Measurements from ENCODE around the gene DPRX.

DPRX gene

GRCh38 chr19:53631949-53632407 lies at the start of gene DPRX:
DPRX (plus strand) TSS chr19:53631999; CDS start chr19:53632107, 108 bp downstream.
- no peaks in the 10 kb centered on the region for H3K27me3 ChIP-seq (ENCODE audit: control insufficient read depth in 1 of 2, insufficient read depth in 2 of 2, low read length in 2 of 2)
- H3K27ac ChIP-seq (ENCODE audit: low read depth, low read length) = no peak within 1 kb of the TSS
- no peak within 1 kb of the TSS for H3K4me3 ChIP-seq (ENCODE audit: low read depth in 1 of 2, low read length in 2 of 2)
- no peaks in the 10 kb centered on the region for H3K9me3 ChIP-seq (ENCODE audit: low read length)
- H3K9ac ChIP-seq (ENCODE audit: low read length) = no peak within 1 kb of the TSS
- H3K4me1 ChIP-seq (ENCODE audit: insufficient read depth, low read length) = no peaks in the 10 kb centered on the region
- no peaks in the 10 kb centered on the region for H3K36me3 ChIP-seq (ENCODE audit: insufficient read depth, low read length)

GRCh38 chr19:53583181-53583580 lies 48.6 kb upstream of the DPRX start:
- Histone ChIP-seq H3K27ac (ENCODE audit: low read depth, low read length) (no peak overlapping the region), H3K9ac (ENCODE audit: low read length) (no peak overlapping the region), H3K4me1 (ENCODE audit: insufficient read depth, low read length) (no peaks in the 10 kb centered on the region), H3K36me3 (ENCODE audit: insufficient read depth, low read length) (peaks cover 1% of the 10 kb centered on the region), H3K27me3 (ENCODE audit: control insufficient read depth in 1 of 2, insufficient read depth in 2 of 2, low read length in 2 of 2) (no peaks in the 10 kb centered on the region), H3K4me3 (ENCODE audit: low read depth in 1 of 2, low read length in 2 of 2) (no peak overlapping the region), H3K9me3 (ENCODE audit: low read length) (no peaks in the 10 kb centered on the region)

GRCh38 chr19:53586277-53586691 lies 45.5 kb upstream of the DPRX start:
- no peak overlapping the region for H3K4me3 ChIP-seq (ENCODE audit: low read depth in 1 of 2, low read length in 2 of 2)
- no peaks in the 10 kb centered on the region for H3K36me3 ChIP-seq (ENCODE audit: insufficient read depth, low read length)
- no peak overlapping the region for H3K9ac ChIP-seq (ENCODE audit: low read length)
- H3K4me1 ChIP-seq (ENCODE audit: insufficient read depth, low read length) = no peaks in the 10 kb centered on the region
- no peaks in the 10 kb centered on the region for H3K9me3 ChIP-seq (ENCODE audit: low read length)
- H3K27me3 ChIP-seq (ENCODE audit: control insufficient read depth in 1 of 2, insufficient read depth in 2 of 2, low read length in 2 of 2) = no peaks in the 10 kb centered on the region
- no peak overlapping the region for H3K27ac ChIP-seq (ENCODE audit: low read depth, low read length)

- no peak overlapping the region for H3K9ac ChIP-seq (ENCODE audit: low read length)
- H3K4me1 ChIP-seq (ENCODE audit: insufficient read depth, low read length) = no peaks in the 10 kb centered on the region
- H3K36me3 ChIP-seq (ENCODE audit: insufficient read depth, low read length) = no peaks in the 10 kb centered on the region
- H3K27ac ChIP-seq (ENCODE audit: low read depth, low read length) = no peak overlapping the region
- no peaks in the 10 kb centered on the region for H3K9me3 ChIP-seq (ENCODE audit: low read length)
- no peak overlapping the region for H3K4me3 ChIP-seq (ENCODE audit: low read depth in 1 of 2, low read length in 2 of 2)
- H3K27me3 ChIP-seq (ENCODE audit: control insufficient read depth in 1 of 2, insufficient read depth in 2 of 2, low read length in 2 of 2) = no peaks in the 10 kb centered on the region
These were observed 36.8 kb upstream of the DPRX start for GRCh38 chr19:53594811-53595509.

GRCh38 chr19:53595510-53595867 lies 36.3 kb upstream of the DPRX start:
- H3K9me3 ChIP-seq (ENCODE audit: low read length) = no peaks in the 10 kb centered on the region
- no peaks in the 10 kb centered on the region for H3K4me1 ChIP-seq (ENCODE audit: insufficient read depth, low read length)
- no peaks in the 10 kb centered on the region for H3K27me3 ChIP-seq (ENCODE audit: control insufficient read depth in 1 of 2, insufficient read depth in 2 of 2, low read length in 2 of 2)
- H3K9ac ChIP-seq (ENCODE audit: low read length) = no peak overlapping the region
- H3K36me3 ChIP-seq (ENCODE audit: insufficient read depth, low read length) = no peaks in the 10 kb centered on the region
- no peak overlapping the region for H3K4me3 ChIP-seq (ENCODE audit: low read depth in 1 of 2, low read length in 2 of 2)
- H3K27ac ChIP-seq (ENCODE audit: low read depth, low read length) = no peak overlapping the region

- Histone ChIP-seq H3K4me3 (ENCODE audit: low read depth in 1 of 2, low read length in 2 of 2) (no peak overlapping the region), H3K27me3 (ENCODE audit: control insufficient read depth in 1 of 2, insufficient read depth in 2 of 2, low read length in 2 of 2) (no peaks in the 10 kb centered on the region), H3K27ac (ENCODE audit: low read depth, low read length) (no peak overlapping the region), H3K4me1 (ENCODE audit: insufficient read depth, low read length) (no peaks in the 10 kb centered on the region), H3K9ac (ENCODE audit: low read length) (no peak overlapping the region), H3K36me3 (ENCODE audit: insufficient read depth, low read length) (no peaks in the 10 kb centered on the region), H3K9me3 (ENCODE audit: low read length) (no peaks in the 10 kb centered on the region)
These were observed 35.7 kb upstream of the DPRX start for GRCh38 chr19:53596056-53596455.

GRCh38 chr19:53597023-53597422 lies 34.8 kb upstream of the DPRX start:
- Histone ChIP-seq H3K27me3 (ENCODE audit: control insufficient read depth in 1 of 2, insufficient read depth in 2 of 2, low read length in 2 of 2) (no peaks in the 10 kb centered on the region), H3K4me3 (ENCODE audit: low read depth in 1 of 2, low read length in 2 of 2) (no peak overlapping the region), H3K36me3 (ENCODE audit: insufficient read depth, low read length) (no peaks in the 10 kb centered on the region), H3K27ac (ENCODE audit: low read depth, low read length) (no peak overlapping the region), H3K9ac (ENCODE audit: low read length) (no peak overlapping the region), H3K4me1 (ENCODE audit: insufficient read depth, low read length) (no peaks in the 10 kb centered on the region), H3K9me3 (ENCODE audit: low read length) (no peaks in the 10 kb centered on the region)

- Histone ChIP-seq H3K9me3 (ENCODE audit: low read length) (no peaks in the 10 kb centered on the region), H3K27ac (ENCODE audit: low read depth, low read length) (no peak overlapping the region), H3K4me1 (ENCODE audit: insufficient read depth, low read length) (no peaks in the 10 kb centered on the region), H3K27me3 (ENCODE audit: control insufficient read depth in 1 of 2, insufficient read depth in 2 of 2, low read length in 2 of 2) (no peaks in the 10 kb centered on the region), H3K36me3 (ENCODE audit: insufficient read depth, low read length) (no peaks in the 10 kb centered on the region), H3K4me3 (ENCODE audit: low read depth in 1 of 2, low read length in 2 of 2) (no peak overlapping the region), H3K9ac (ENCODE audit: low read length) (no peak overlapping the region)
These were observed 33.4 kb upstream of the DPRX start for GRCh38 chr19:53598361-53598760.

GRCh38 chr19:53600217-53600616 lies 31.6 kb upstream of the DPRX start:
- H3K4me3 ChIP-seq (ENCODE audit: low read depth in 1 of 2, low read length in 2 of 2) = no peak overlapping the region
- H3K27me3 ChIP-seq (ENCODE audit: control insufficient read depth in 1 of 2, insufficient read depth in 2 of 2, low read length in 2 of 2) = no peaks in the 10 kb centered on the region
- H3K36me3 ChIP-seq (ENCODE audit: insufficient read depth, low read length) = no peaks in the 10 kb centered on the region
- no peaks in the 10 kb centered on the region for H3K4me1 ChIP-seq (ENCODE audit: insufficient read depth, low read length)
- H3K9ac ChIP-seq (ENCODE audit: low read length) = no peak overlapping the region
- no peaks in the 10 kb centered on the region for H3K9me3 ChIP-seq (ENCODE audit: low read length)
- no peak overlapping the region for H3K27ac ChIP-seq (ENCODE audit: low read depth, low read length)

- H3K4me3 ChIP-seq (ENCODE audit: low read depth in 1 of 2, low read length in 2 of 2) = no peak overlapping the region
- no peaks in the 10 kb centered on the region for H3K9me3 ChIP-seq (ENCODE audit: low read length)
- H3K36me3 ChIP-seq (ENCODE audit: insufficient read depth, low read length) = no peaks in the 10 kb centered on the region
- no peaks in the 10 kb centered on the region for H3K4me1 ChIP-seq (ENCODE audit: insufficient read depth, low read length)
- H3K27ac ChIP-seq (ENCODE audit: low read depth, low read length) = no peak overlapping the region
- H3K27me3 ChIP-seq (ENCODE audit: control insufficient read depth in 1 of 2, insufficient read depth in 2 of 2, low read length in 2 of 2) = no peaks in the 10 kb centered on the region
- H3K9ac ChIP-seq (ENCODE audit: low read length) = no peak overlapping the region
These were observed 25.8 kb upstream of the DPRX start for GRCh38 chr19:53606031-53606430.

GRCh38 chr19:53608381-53608780 lies 23.4 kb upstream of the DPRX start:
- no peaks in the 10 kb centered on the region for H3K27me3 ChIP-seq (ENCODE audit: control insufficient read depth in 1 of 2, insufficient read depth in 2 of 2, low read length in 2 of 2)
- H3K9ac ChIP-seq (ENCODE audit: low read length) = no peak overlapping the region
- H3K27ac ChIP-seq (ENCODE audit: low read depth, low read length) = no peak overlapping the region
- no peaks in the 10 kb centered on the region for H3K9me3 ChIP-seq (ENCODE audit: low read length)
- no peaks in the 10 kb centered on the region for H3K36me3 ChIP-seq (ENCODE audit: insufficient read depth, low read length)
- H3K4me1 ChIP-seq (ENCODE audit: insufficient read depth, low read length) = no peaks in the 10 kb centered on the region
- no peak overlapping the region for H3K4me3 ChIP-seq (ENCODE audit: low read depth in 1 of 2, low read length in 2 of 2)

- Histone ChIP-seq H3K9me3 (ENCODE audit: low read length) (no peaks in the 10 kb centered on the region), H3K9ac (ENCODE audit: low read length) (no peak overlapping the region), H3K4me3 (ENCODE audit: low read depth in 1 of 2, low read length in 2 of 2) (no peak overlapping the region), H3K27ac (ENCODE audit: low read depth, low read length) (no peak overlapping the region), H3K4me1 (ENCODE audit: insufficient read depth, low read length) (no peaks in the 10 kb centered on the region), H3K36me3 (ENCODE audit: insufficient read depth, low read length) (no peaks in the 10 kb centered on the region), H3K27me3 (ENCODE audit: control insufficient read depth in 1 of 2, insufficient read depth in 2 of 2, low read length in 2 of 2) (no peaks in the 10 kb centered on the region)
These were observed 18.9 kb upstream of the DPRX start for GRCh38 chr19:53612762-53613526.

All from muscle layer of colon (tissue), 2 donors.